GM23248 (cell line): ENCODE results near the gene TAC3. TPM values are rescaled to one million over a fixed set of nuclear protein-coding genes. Genes with fewer than 3 reads are reported as not detected.

ENCODE experiments used
- DNase-seq: peaks from one replicate; pipeline ENCODE4 v3.0.0-alpha.2; 2015
- H2AFZ ChIP-seq: fragments of 200-600 bp; sonication (generic); 2 replicates; pipeline ENCODE4 v1.6.1; 2016; ENCODE audit warnings: antibody characterized with exemption
- H3F3A ChIP-seq: fragments of 200-600 bp; sonication (generic); 2 replicates; pipeline ENCODE4 v1.6.1; 2016; ENCODE audit warnings: mild to moderate bottlenecking, antibody characterized with exemption, mixed run types; ENCODE audit not compliant: insufficient read depth
- H3K27ac ChIP-seq: fragments of 200-600 bp; sonication (generic); 2 replicates; pipeline ENCODE4 v1.5.1; 2016; ENCODE audit warnings: mild to moderate bottlenecking
- H3K27me3 ChIP-seq: fragments of 200-600 bp; sonication (generic); replicated peaks from 2 replicates; pipeline ENCODE4 v1.6.1; 2016; ENCODE audit warnings: mild to moderate bottlenecking; ENCODE audit not compliant: insufficient read depth
- H3K36me3 ChIP-seq: fragments of 200-600 bp; sonication (generic); 2 replicates; pipeline ENCODE4 v1.6.1; 2016; ENCODE audit warnings: low read depth, mild to moderate bottlenecking
- H3K4me1 ChIP-seq: fragments of 200-600 bp; sonication (generic); 2 replicates; pipeline ENCODE4 v1.6.1; 2016; ENCODE audit warnings: mild to moderate bottlenecking; ENCODE audit not compliant: insufficient read depth
- H3K4me2 ChIP-seq: fragments of 200-600 bp; sonication (generic); one replicate; pipeline ENCODE4 v1.6.1; 2016; ENCODE audit warnings: mild to moderate bottlenecking; ENCODE audit not compliant: unreplicated experiment
- H3K4me3 ChIP-seq: fragments of 200-600 bp; sonication (generic); 2 replicates; pipeline ENCODE4 v1.5.1; 2016; ENCODE audit warnings: mild to moderate bottlenecking
- H3K79me2 ChIP-seq: fragments of 200-600 bp; sonication (generic); 2 replicates; pipeline ENCODE4 v1.6.1; 2016; ENCODE audit warnings: mild to moderate bottlenecking; ENCODE audit not compliant: insufficient read depth
- H3K9ac ChIP-seq: fragments of 200-600 bp; sonication (generic); 2 replicates; pipeline ENCODE4 v1.6.1; 2016; ENCODE audit warnings: mild to moderate bottlenecking
- H3K9me2 ChIP-seq: fragments of 200-600 bp; sonication (generic); 2 replicates; pipeline ENCODE4 v1.6.1; 2016; ENCODE audit warnings: mixed run types, mild to moderate bottlenecking, moderate library complexity; ENCODE audit not compliant: insufficient read depth
- H3K9me3 ChIP-seq: fragments of 200-600 bp; sonication (generic); one replicate; pipeline ENCODE4 v1.6.1; 2017; ENCODE audit warnings: low read depth
- H4K20me1 ChIP-seq: fragments of 200-600 bp; sonication (generic); 2 replicates; pipeline ENCODE4 v1.6.0; 2016; ENCODE audit not compliant: insufficient read depth
- EZH2 ChIP-seq: fragments of 200-600 bp; sonication (generic); IDR thresholded peaks from 2 replicates; pipeline ENCODE4 v1.6.1; 2018; ENCODE audit warnings: antibody characterized with exemption, mild to moderate bottlenecking; ENCODE audit not compliant: insufficient read depth, poor library complexity, severe bottlenecking
- EZH2phosphoT487 ChIP-seq: fragments of 200-600 bp; sonication (generic); IDR thresholded peaks from 2 replicates; pipeline ENCODE4 v1.6.1; 2018; ENCODE audit warnings: antibody characterized with exemption, moderate library complexity, mild to moderate bottlenecking, low read depth; ENCODE audit not compliant: insufficient read depth
- WGBS, 2 experiments: methylation state at CpG; one replicate each; pipeline ENCODE4 v1.1.6; 2015 to 2017; ENCODE audit warnings: low lambda C conversion rate in 2 of 2, low coverage in 1 of 2; ENCODE audit errors: missing lambda C conversion rate in 2 of 2; 5-methylcytosine and 5-hydroxymethylcytosine counted together
- in situ Hi-C: fragments of 300-500 bp; cut with MboI; formaldehyde crosslinking; loops from 2 replicates; pipeline ENCODE4 v1.15.0; 2020
- polyA plus RNA-seq: library from polyadenylated mRNA; unstranded; fragments of >200 nt; fragmentation: Nextera tagmentation; extraction: Ambion mirVana; gene quantifications from 2 replicates; pipeline ENCODE4 v1.2.1, GENCODE V29; 2016
- total RNA-seq: library from RNA; depleted of rRNA; stranded (reverse); fragments of >200 nt; shearing (Covaris generic); gene quantifications from 2 replicates; pipeline ENCODE4 v1.2.3, GENCODE V29; 2014

Gene TAC3
- total and polyA plus RNA-seq, 2 experiments from 2014 or later = not detected

DNA sequence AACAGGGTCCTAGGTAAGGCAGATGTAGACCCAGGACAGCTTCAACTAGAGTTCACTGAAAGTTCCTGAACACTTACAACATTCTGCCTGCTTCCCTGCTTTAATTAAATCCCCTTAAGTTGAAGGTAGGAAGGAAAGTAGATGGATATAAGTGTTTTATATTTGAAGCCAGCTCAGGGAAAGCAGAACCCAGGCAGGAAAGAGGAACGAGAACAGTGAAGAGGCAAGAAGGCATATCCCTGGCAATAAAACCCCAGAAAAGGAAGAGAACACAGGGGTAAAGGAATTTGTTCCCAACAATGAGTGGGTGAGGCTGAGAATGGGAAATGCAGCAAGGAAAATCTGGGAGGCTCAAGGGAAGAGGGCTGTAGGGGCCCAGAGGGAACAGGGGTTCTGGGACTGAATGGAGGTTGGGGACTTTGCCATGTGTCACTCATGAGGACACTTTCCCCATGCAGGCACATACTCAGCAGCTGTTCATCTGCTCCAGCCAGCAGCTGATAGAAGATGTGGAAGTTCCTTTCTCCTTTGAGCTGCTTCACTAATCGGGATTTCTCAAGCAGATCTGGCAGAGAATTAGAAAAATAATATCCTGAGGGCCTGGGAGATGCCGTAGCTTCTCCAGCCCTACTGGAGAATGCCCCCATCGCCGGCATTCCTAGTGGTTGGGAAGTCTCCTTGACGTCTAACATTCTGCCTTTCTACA, 29.9 kb upstream of the TAC3 start:
- Histone ChIP-seq H3K27ac (no peak overlapping the region), H3K9me2 (no peaks in the 10 kb centered on the region), H2AFZ (no peak overlapping the region), H3F3A (no peaks in the 10 kb centered on the region), H3K9ac (no peak overlapping the region), H3K79me2 (no peaks in the 10 kb centered on the region), H3K27me3 (peaks cover 20% of the 10 kb centered on the region), H4K20me1 (no peaks in the 10 kb centered on the region), H3K4me2 (no peak overlapping the region), H3K4me3 (no peak overlapping the region), H3K9me3 (no peaks in the 10 kb centered on the region), H3K36me3 (no peaks in the 10 kb centered on the region), H3K4me1 (0 out of 2 replicates have a peak, but pooled peaks cover 7% of the 10 kb centered on the region)
- DNase-seq = no peak
- TF ChIP-seq EZH2 = no peak
- TF ChIP-seq EZH2phosphoT487 = no peak
- WGBS, 2 experiments = 60 to 62% methylated on average over 6 of the region's 6 CpGs
- in situ Hi-C loops = no loop called here

- Histone ChIP-seq H3K36me3 (no peaks in the 10 kb centered on the region), H3F3A (no peaks in the 10 kb centered on the region), H3K4me3 (no peak overlapping the region), H3K9me3 (no peaks in the 10 kb centered on the region), H3K27ac (no peak overlapping the region), H3K9ac (no peak overlapping the region), H3K27me3 (peaks cover 33% of the 10 kb centered on the region), H4K20me1 (no peaks in the 10 kb centered on the region), H2AFZ (no peak overlapping the region), H3K9me2 (no peaks in the 10 kb centered on the region), H3K79me2 (no peaks in the 10 kb centered on the region), H3K4me1 (0 out of 2 replicates have a peak, but pooled peaks cover 7% of the 10 kb centered on the region), H3K4me2 (no peak overlapping the region)
- in situ Hi-C loops = no loop called here
- WGBS, 2 experiments = 77 to 89% methylated on average over 3 of the region's 3 CpGs
- no peak for TF ChIP-seq EZH2
- no peak for TF ChIP-seq EZH2phosphoT487
- DNase-seq = no peak
Observed at GRCh38 chr12:57044889-57045288, 28.6 kb upstream of the TAC3 start.

DNA sequence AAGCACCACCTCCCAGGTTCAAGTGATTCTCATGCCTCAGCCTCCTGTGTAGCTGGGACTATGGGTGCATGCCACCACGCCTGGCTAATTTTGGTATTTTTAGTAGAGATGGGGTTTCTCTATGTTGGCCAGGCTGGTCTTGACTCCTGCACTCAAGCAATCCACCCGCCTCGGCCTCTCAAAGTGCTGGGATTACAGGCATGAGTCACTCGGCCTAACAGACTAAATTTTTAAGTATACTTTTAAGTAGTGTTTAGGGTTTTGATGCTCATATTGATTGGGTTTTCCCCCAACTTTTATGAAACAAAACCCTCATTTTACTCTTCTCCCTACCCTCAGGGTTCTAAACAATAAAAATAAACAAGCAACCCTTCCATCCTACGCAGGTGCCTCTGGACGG, 28.1 kb upstream of the TAC3 start:
- no peak for DNase-seq

GRCh38 chr12:57042695-57043094, 26.4 kb upstream of the TAC3 start:
- Histone ChIP-seq H3K27me3 (peaks cover 44% of the 10 kb centered on the region), H3K27ac (no peak overlapping the region), H2AFZ (no peak overlapping the region), H3K4me1 (0 out of 2 replicates have a peak, but pooled peaks cover 1% of the 10 kb centered on the region), H3K9me3 (no peaks in the 10 kb centered on the region), H3F3A (no peaks in the 10 kb centered on the region), H4K20me1 (no peaks in the 10 kb centered on the region), H3K4me3 (no peak overlapping the region), H3K9ac (no peak overlapping the region), H3K4me2 (no peak overlapping the region), H3K79me2 (no peaks in the 10 kb centered on the region), H3K36me3 (no peaks in the 10 kb centered on the region), H3K9me2 (no peaks in the 10 kb centered on the region)
- TF ChIP-seq EZH2 (no peak), EZH2phosphoT487 (no peak)
- 80 to 93% methylated on average over 2 of the region's 2 CpGs for WGBS, 2 experiments
- in situ Hi-C loops = no loop called here
- DNase-seq = no peak

More for the DNA sequence above, 28.1 kb upstream of the TAC3 start:
- H3K4me1 ChIP-seq = 0 out of 2 replicates have a peak, but pooled peaks cover 7% of the 10 kb centered on the region
- no peak overlapping the region for H2AFZ ChIP-seq
- no peak overlapping the region for H3K27ac ChIP-seq
- H3K27me3 ChIP-seq = peaks cover 36% of the 10 kb centered on the region
- H3K79me2 ChIP-seq = no peaks in the 10 kb centered on the region
- H3K9me3 ChIP-seq = no peaks in the 10 kb centered on the region
- H3K9ac ChIP-seq = no peak overlapping the region
- H3K4me3 ChIP-seq = no peak overlapping the region
- H3K4me2 ChIP-seq = no peak overlapping the region
- no peaks in the 10 kb centered on the region for H3K9me2 ChIP-seq
- H3F3A ChIP-seq = no peaks in the 10 kb centered on the region
- TF ChIP-seq EZH2phosphoT487 (no peak), EZH2 (no peak)
- WGBS, 2 experiments = 79 to 83% methylated on average over 6 of the region's 6 CpGs
- H3K36me3 ChIP-seq = no peaks in the 10 kb centered on the region
- in situ Hi-C loops = no loop called here
- no peaks in the 10 kb centered on the region for H4K20me1 ChIP-seq
